ENCODE data around the gene GRB14. TPM values are rescaled to one million over a fixed set of nuclear protein-coding genes. Genes with fewer than 3 reads are reported as not detected.

Gene GRB14
- total and polyA plus RNA-seq, 10 donors = 0.28 to 6.7 (median 2.5) TPM

DNA sequence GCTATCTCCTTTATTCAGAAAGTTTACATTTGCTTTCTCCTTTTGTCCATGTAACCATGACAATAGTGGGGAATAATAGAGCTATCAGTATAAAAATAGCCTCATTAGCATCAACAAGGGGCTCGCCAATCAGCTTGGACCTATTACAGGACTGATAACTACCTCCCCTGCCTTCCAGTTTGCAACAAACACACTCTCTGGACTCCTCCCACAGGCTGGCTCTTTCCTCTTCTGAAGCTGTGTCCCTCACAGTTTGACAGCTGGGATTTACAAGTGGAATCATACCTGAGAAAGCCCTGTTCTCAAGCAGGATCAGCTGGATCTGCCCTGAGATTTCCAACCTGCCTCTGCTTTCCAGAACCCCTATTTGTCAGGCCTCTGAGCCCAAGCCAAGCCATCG, 162.5 kb downstream of the GRB14 start:
- no peak for DNase-seq
- intact Hi-C loops (cut with DNase I; ENCODE audit: low total_unique reads) = no loop called here
- Histone ChIP-seq H3K36me3 (no peaks in the 10 kb centered on the region), H3K4me1 (no peaks in the 10 kb centered on the region), H3K9me3 (no peaks in the 10 kb centered on the region), H3K4me3 (no peak overlapping the region), H3K27me3 (replicated peaks in 1 of 7) (no peaks in the 10 kb centered on the region), H3K27ac (no peak overlapping the region)
- 73 to 96% (median 87%) methylated on average over 2 of the region's 2 CpGs for WGBS, 5 donors
- TF ChIP-seq, protein P1, sequence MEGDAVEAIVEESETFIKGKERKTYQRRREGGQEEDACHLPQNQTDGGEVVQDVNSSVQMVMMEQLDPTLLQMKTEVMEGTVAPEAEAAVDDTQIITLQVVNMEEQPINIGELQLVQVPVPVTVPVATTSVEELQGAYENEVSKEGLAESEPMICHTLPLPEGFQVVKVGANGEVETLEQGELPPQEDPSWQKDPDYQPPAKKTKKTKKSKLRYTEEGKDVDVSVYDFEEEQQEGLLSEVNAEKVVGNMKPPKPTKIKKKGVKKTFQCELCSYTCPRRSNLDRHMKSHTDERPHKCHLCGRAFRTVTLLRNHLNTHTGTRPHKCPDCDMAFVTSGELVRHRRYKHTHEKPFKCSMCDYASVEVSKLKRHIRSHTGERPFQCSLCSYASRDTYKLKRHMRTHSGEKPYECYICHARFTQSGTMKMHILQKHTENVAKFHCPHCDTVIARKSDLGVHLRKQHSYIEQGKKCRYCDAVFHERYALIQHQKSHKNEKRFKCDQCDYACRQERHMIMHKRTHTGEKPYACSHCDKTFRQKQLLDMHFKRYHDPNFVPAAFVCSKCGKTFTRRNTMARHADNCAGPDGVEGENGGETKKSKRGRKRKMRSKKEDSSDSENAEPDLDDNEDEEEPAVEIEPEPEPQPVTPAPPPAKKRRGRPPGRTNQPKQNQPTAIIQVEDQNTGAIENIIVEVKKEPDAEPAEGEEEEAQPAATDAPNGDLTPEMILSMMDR (IDR thresholded peaks at IDR 0.05 in 8 of 11, conservative IDR thresholded peaks at IDR 0.05 in 3 of 11) = no peak
- TF ChIP-seq POLR2AphosphoS5 (IDR thresholded peaks at IDR 0.05) (no peak), POLR2A (IDR thresholded peaks at IDR 0.05) (no peak)

DNA sequence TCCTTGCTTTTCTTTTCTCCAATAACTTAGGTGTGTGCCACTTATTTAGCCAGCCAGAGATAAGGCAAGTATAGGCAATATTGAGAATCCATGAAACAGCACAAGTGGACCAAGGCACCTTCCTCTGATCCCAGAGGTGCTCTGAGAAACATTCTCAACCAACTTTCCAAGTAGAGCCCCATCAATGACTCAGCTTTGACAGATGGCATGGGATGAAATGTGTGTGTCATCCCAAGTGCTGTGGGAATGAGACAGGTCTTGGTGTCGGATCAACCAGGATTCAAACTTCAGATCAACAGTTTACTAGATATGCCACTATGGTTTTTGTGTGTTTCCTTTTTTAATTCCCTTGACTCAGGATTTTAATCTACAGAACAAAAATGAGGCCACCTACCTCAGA, 164.0 kb downstream of the GRB14 start:
- TF ChIP-seq POLR2A (IDR thresholded peaks at IDR 0.05) (no peak), POLR2AphosphoS5 (IDR thresholded peaks at IDR 0.05) (no peak)
- WGBS, 5 donors = 70 to 100% (median 93%) methylated on average over 1 of the region's 1 CpG
- H3K4me1 ChIP-seq = no peaks in the 10 kb centered on the region
- no peak overlapping the region for H3K4me3 ChIP-seq
- intact Hi-C loops (cut with DNase I; ENCODE audit: low total_unique reads) = no loop called here
- H3K9me3 ChIP-seq = no peaks in the 10 kb centered on the region
- H3K27ac ChIP-seq = no peak overlapping the region
- H3K27me3 ChIP-seq (replicated peaks in 1 of 7) = no peaks in the 10 kb centered on the region
- H3K36me3 ChIP-seq = no peaks in the 10 kb centered on the region
- DNase-seq = no peak

- Histone ChIP-seq H3K4me3 (no peak overlapping the region), H3K36me3 (no peaks in the 10 kb centered on the region), H3K4me1 (no peaks in the 10 kb centered on the region), H3K27me3 (replicated peaks in 1 of 7) (no peaks in the 10 kb centered on the region), H3K9me3 (no peaks in the 10 kb centered on the region), H3K27ac (no peak overlapping the region)
- WGBS, 5 donors = 35 to 42% (median 38%) methylated on average over 4 of the region's 4 CpGs
- no peak for DNase-seq
- TF ChIP-seq POLR2A (IDR thresholded peaks at IDR 0.05) = no peak
- TF ChIP-seq, protein P1 (IDR thresholded peaks at IDR 0.05 in 8 of 11, conservative IDR thresholded peaks at IDR 0.05 in 3 of 11) = no peak
- no peak for TF ChIP-seq POLR2AphosphoS5 (IDR thresholded peaks at IDR 0.05)
- intact Hi-C loops (cut with DNase I; ENCODE audit: low total_unique reads) = no loop called here
These were observed 164.7 kb downstream of the GRB14 start for GRCh38 chr2:164456619-164457018.

DNA sequence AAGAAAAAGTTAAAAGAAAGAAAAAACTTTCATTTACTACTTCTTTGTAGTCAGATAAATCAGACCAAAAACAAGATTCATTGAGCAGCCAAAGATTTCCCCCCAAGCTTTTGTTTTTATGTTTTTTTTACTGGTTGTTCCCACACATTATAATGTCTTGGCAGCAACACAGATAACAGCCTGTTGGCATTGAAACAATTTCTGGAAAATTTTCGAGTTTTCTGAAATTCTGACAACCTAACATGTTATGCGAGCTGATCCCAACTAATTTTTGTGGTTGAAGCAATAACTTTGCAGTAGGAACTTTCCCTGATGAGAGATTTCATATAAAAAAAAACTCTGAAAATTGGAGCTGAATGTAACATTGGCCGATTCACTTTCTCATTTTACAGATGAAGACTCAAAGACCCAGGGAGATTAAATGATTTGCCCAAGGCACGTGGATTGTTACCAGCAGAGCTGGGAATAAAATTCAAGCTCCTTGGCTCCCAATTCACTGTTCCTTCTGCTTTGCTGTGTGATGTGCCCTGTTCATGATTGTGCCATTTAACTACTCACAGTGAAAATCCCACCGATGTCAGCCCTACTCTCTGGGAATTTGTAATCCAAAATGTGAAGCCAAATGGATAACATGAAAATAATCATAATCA, 167.5 kb downstream of the GRB14 start:
- TF ChIP-seq, protein P1 (IDR thresholded peaks at IDR 0.05 in 8 of 11, conservative IDR thresholded peaks at IDR 0.05 in 3 of 11) = no peak
- TF ChIP-seq POLR2AphosphoS5 (IDR thresholded peaks at IDR 0.05) (no peak), POLR2A (IDR thresholded peaks at IDR 0.05) (no peak)
- WGBS, 5 donors = 72 to 90% (median 81%) methylated on average over 5 of the region's 5 CpGs

More for the DNA sequence above, 167.5 kb downstream of the GRB14 start:
- intact Hi-C loops (cut with DNase I; ENCODE audit: low total_unique reads) = no loop called here
- Histone ChIP-seq H3K36me3 (no peaks in the 10 kb centered on the region), H3K9me3 (no peaks in the 10 kb centered on the region), H3K4me3 (no peak overlapping the region), H3K27ac (no peak overlapping the region), H3K4me1 (no peaks in the 10 kb centered on the region), H3K27me3 (replicated peaks in 1 of 7) (no peaks in the 10 kb centered on the region)
- no peak for DNase-seq

Data from spleen (tissue), 11 donors.